H1 (cell line): ENCODE data around the gene UBR7. TPM values are rescaled to one million over a fixed set of nuclear protein-coding genes. Genes with fewer than 3 reads are reported as not detected.
"Not testable (repeated sequence)": the region's sequence is repeated elsewhere in the genome, so short reads cannot be mapped to it uniquely, and the experiment has no call there.

ENCODE experiments used
- CTCF ChIA-PET: fragments of 300-600 bp; sonication (Branson Sonifier 250); formaldehyde crosslinking; loops from one replicate; lab custom pipeline; 2021; ENCODE audit not compliant: partially characterized antibody; lab: Charles Lee
- POLR2A ChIA-PET: fragments of 300-600 bp; sonication (Branson Sonifier 250); formaldehyde crosslinking; loops from one replicate; lab custom pipeline; 2021; ENCODE audit warnings: inconsistent platforms; ENCODE audit not compliant: partially characterized antibody; lab: Charles Lee
- DNase-seq, 2 experiments: peaks; one replicate each; pipeline versions ENCODE4 v3.0.0 to v3.0.0-alpha.2; 2010 to 2022; ENCODE audit warnings: low spot score in 2 of 2, low read depth in 1 of 2, mixed read lengths in 1 of 2
- FAIRE-seq: peaks from 2 replicates; lab custom pipeline; 2011; peaks lifted over from hg19 to GRCh38; lab: Jason Lieb, UNC
- H2AFZ ChIP-seq: 2 replicates; pipeline ENCODE4 v1.8.1; 2012; ENCODE audit warnings: low read length, inconsistent platforms
- H2AK5ac ChIP-seq: 2 replicates; pipeline ENCODE4 v1.6.1; 2013; ENCODE audit warnings: low read depth, low read length
- H2BK120ac ChIP-seq: replicated peaks from 2 replicates; pipeline ENCODE3; 2013; ENCODE audit warnings: low read depth, low read length, inconsistent platforms
- H2BK12ac ChIP-seq: 2 replicates; pipeline ENCODE4 v1.6.1; 2013; ENCODE audit warnings: low read depth, low read length
- H2BK15ac ChIP-seq: 2 replicates; pipeline ENCODE4 v1.6.1; 2013; ENCODE audit warnings: low read length
- H2BK20ac ChIP-seq: 2 replicates; pipeline ENCODE4 v1.6.1; 2013; ENCODE audit warnings: low read length
- H2BK5ac ChIP-seq: 2 replicates; pipeline ENCODE4 v1.6.1; 2013; ENCODE audit warnings: low read depth, low read length
- H3K14ac ChIP-seq: 2 replicates; pipeline ENCODE4 v1.6.1; 2013; ENCODE audit warnings: inconsistent platforms; ENCODE audit not compliant: insufficient read length
- H3K18ac ChIP-seq: 2 replicates; pipeline ENCODE4 v1.6.1; 2013; ENCODE audit warnings: low read length; ENCODE audit errors: extremely low read depth
- H3K23ac ChIP-seq: 2 replicates; pipeline ENCODE4 v1.6.1; 2013; ENCODE audit warnings: inconsistent platforms; ENCODE audit not compliant: insufficient read length
- H3K23me2 ChIP-seq: 2 replicates; pipeline ENCODE4 v1.6.1; 2013; ENCODE audit warnings: low read depth, low read length
- H3K27ac ChIP-seq: 2 replicates; pipeline ENCODE4 v1.6.1; 2011; ENCODE audit warnings: low read depth, low read length, inconsistent platforms
- H3K27me3 ChIP-seq, 4 experiments: replicated peaks in 1 of 4; 1 replicate in 1 of 4; 2 replicates in 3 of 4; pipeline versions ENCODE4 v1.6.1 to v1.8.1; 2011 to 2013; ENCODE audit warnings: low read length in 3 of 4, mild to moderate bottlenecking in 3 of 4, inconsistent platforms in 2 of 4, mixed read lengths in 2 of 4, moderate library complexity in 1 of 4; ENCODE audit not compliant: control insufficient read depth in 3 of 4, insufficient read depth in 3 of 4; ENCODE audit errors: extremely low read depth in 1 of 4
- H3K36me3 ChIP-seq, 4 experiments: 2 replicates each; pipeline versions ENCODE4 v1.6.1 to v1.8.1; 2011 to 2013; ENCODE audit warnings: mild to moderate bottlenecking in 4 of 4, low read length in 3 of 4, moderate library complexity in 2 of 4, control low read depth in 1 of 4, inconsistent platforms in 1 of 4; ENCODE audit not compliant: insufficient read depth in 4 of 4, control insufficient read depth in 2 of 4
- H3K4ac ChIP-seq: replicated peaks from 2 replicates; pipeline ENCODE3; 2013; ENCODE audit warnings: low read length, low read depth, mixed read lengths, inconsistent platforms; ENCODE audit not compliant: insufficient read length
- H3K4me1 ChIP-seq, 4 experiments: replicated peaks in 1 of 4; 1 replicate in 1 of 4; 2 replicates in 3 of 4; pipeline versions ENCODE4 v1.6.1 to v1.8.1; 2011 to 2013; ENCODE audit warnings: low read length in 3 of 4, inconsistent platforms in 2 of 4, mixed read lengths in 1 of 4; ENCODE audit not compliant: insufficient read depth in 4 of 4, control insufficient read depth in 3 of 4
- H3K4me2 ChIP-seq, 2 experiments: 2 replicates each; pipeline versions ENCODE4 v1.6.1 to v1.8.1; 2011 to 2013; ENCODE audit warnings: low read depth in 2 of 2, low read length in 2 of 2, control low read depth in 1 of 2, inconsistent platforms in 1 of 2, mild to moderate bottlenecking in 1 of 2; ENCODE audit not compliant: insufficient read depth in 1 of 2
- H3K4me3 ChIP-seq, 4 experiments: fragments of 200-600, 300-600 bp in 1 of 4; sonication (generic), shearing (Covaris generic), sonication (Bioruptor Twin) in 1 of 4; 2 replicates each; pipeline versions ENCODE4 v1.5.1 to v1.8.1; 2011 to 2016; ENCODE audit warnings: low read length in 4 of 4, low read depth in 3 of 4, control low read depth in 2 of 4, inconsistent platforms in 2 of 4, mild to moderate bottlenecking in 2 of 4, mixed read lengths in 1 of 4, moderate library complexity in 1 of 4; ENCODE audit not compliant: insufficient read depth in 2 of 4; ENCODE audit errors: extremely low read depth in 1 of 4
- H3K56ac ChIP-seq: replicated peaks from 2 replicates; pipeline ENCODE3; 2013; ENCODE audit warnings: low read depth, mild to moderate bottlenecking, mixed read lengths, low read length, inconsistent platforms; ENCODE audit not compliant: insufficient read length
- H3K79me1 ChIP-seq: 2 replicates; pipeline ENCODE4 v1.6.1; 2013; ENCODE audit warnings: low read depth, low read length, control low read depth
- H3K79me2 ChIP-seq, 2 experiments: 2 replicates each; pipeline versions ENCODE4 v1.6.1 to v1.8.1; 2012 to 2013; ENCODE audit warnings: low read length in 2 of 2, mild to moderate bottlenecking in 2 of 2, inconsistent platforms in 1 of 2; ENCODE audit not compliant: insufficient read depth in 2 of 2, control insufficient read depth in 1 of 2
- H3K9ac ChIP-seq, 4 experiments: replicated peaks in 1 of 4; 1 replicate in 1 of 4; 2 replicates in 3 of 4; pipeline versions ENCODE4 v1.6.1 to v1.8.1; 2011 to 2013; ENCODE audit warnings: low read depth in 3 of 4, low read length in 3 of 4, control low read depth in 2 of 4, mild to moderate bottlenecking in 2 of 4, moderate library complexity in 2 of 4, inconsistent platforms in 1 of 4; ENCODE audit errors: extremely low read depth in 1 of 4
- H3K9me3 ChIP-seq, 2 experiments: 2 replicates each; pipeline versions ENCODE4 v1.6.1 to v1.8.1; 2012 to 2013; ENCODE audit warnings: mild to moderate bottlenecking in 2 of 2, moderate library complexity in 2 of 2, control low read depth in 1 of 2, inconsistent platforms in 1 of 2, low read depth in 1 of 2, low read length in 1 of 2, mixed read lengths in 1 of 2; ENCODE audit not compliant: insufficient read depth in 2 of 2
- H4K20me1 ChIP-seq, 2 experiments: replicated peaks in 1 of 2; 2 replicates each; pipeline versions ENCODE3 to v1.8.1; 2011 to 2013; ENCODE audit warnings: inconsistent platforms in 2 of 2, low read length in 2 of 2, mild to moderate bottlenecking in 1 of 2; ENCODE audit not compliant: insufficient read depth in 2 of 2, control insufficient read depth in 1 of 2
- H4K5ac ChIP-seq: 2 replicates; pipeline ENCODE4 v1.6.1; 2013; ENCODE audit warnings: low read length, low read depth, mixed read lengths, inconsistent platforms; ENCODE audit not compliant: insufficient read length
- H4K8ac ChIP-seq: 2 replicates; pipeline ENCODE4 v1.8.0; 2013; ENCODE audit warnings: mild to moderate bottlenecking, moderate library complexity, low read length, inconsistent platforms; ENCODE audit not compliant: insufficient read depth; ENCODE audit errors: extremely low read depth
- H4K91ac ChIP-seq: replicated peaks from 2 replicates; pipeline ENCODE3; 2013; ENCODE audit warnings: low read length, mixed read lengths, inconsistent platforms; ENCODE audit not compliant: insufficient read length
- WGBS, 2 experiments: shearing (Covaris generic) in 1 of 2; methylation state at CpG; one replicate each; pipeline versions ENCODE4 v1.1.6 to v1.1.7; 2013 to 2015; ENCODE audit warnings: low lambda C conversion rate in 2 of 2, mixed read lengths in 2 of 2, inconsistent platforms in 1 of 2, low coverage in 1 of 2, missing lambda C conversion rate in 1 of 2; ENCODE audit not compliant: insufficient replicate concordance in 2 of 2, insufficient coverage in 1 of 2, insufficient read length in 1 of 2; ENCODE audit errors: extremely low coverage in 1 of 2, missing lambda C conversion rate in 1 of 2; 5-methylcytosine and 5-hydroxymethylcytosine counted together
- polyA plus RNA-seq, 7 experiments: library from polyadenylated mRNA; depleted of rRNA in 3 of 7; stranded (reverse) in 5 of 7; unstranded in 2 of 7; fragments of >200 nt in 5 of 7; fragments of 200-250 nt in 2 of 7; gene quantifications; 1 replicate in 5 of 7; 2 replicates in 1 of 7; 4 replicates in 1 of 7; pipeline versions ENCODE4 v1.2.1 to v1.2.3, GENCODE V29; 2011 to 2013; ENCODE audit warnings: missing spikeins in 2 of 7, mixed read lengths in 2 of 7
- total RNA-seq: library from RNA; stranded (reverse); fragmentation: NEBNext Ultra II Directional; extraction: Animal tissue kit (Norgen Biotek cat#: 25700); gene quantifications from 2 replicates; pipeline ENCODE4 v1.2.1, GENCODE V29; 2021

The UBR7 gene
- total and polyA plus RNA-seq, 2 of the 8 experiments (the other 6 are each of a cell fraction or from before 2014, with no cell fraction given) = 20.1 to 28.4 TPM

GRCh38 chr14:93168610-93169009, 38.4 kb upstream of the UBR7 start:
- DNase-seq, H3K4me1 ChIP-seq, H3K23me2 ChIP-seq, H3K18ac ChIP-seq, H2AK5ac ChIP-seq, H3K79me2 ChIP-seq, H3K27ac ChIP-seq, H2AFZ ChIP-seq, H2BK5ac ChIP-seq, H3K23ac ChIP-seq, H3K79me1 ChIP-seq, POLR2A ChIA-PET, H2BK20ac ChIP-seq, H4K20me1 ChIP-seq, H2BK120ac ChIP-seq, H3K14ac ChIP-seq, H3K9me3 ChIP-seq, FAIRE-seq, H3K4me2 ChIP-seq, H3K4ac ChIP-seq, H2BK12ac ChIP-seq, H4K5ac ChIP-seq, H3K56ac ChIP-seq, H3K36me3 ChIP-seq, H2BK15ac ChIP-seq, H3K27me3 ChIP-seq, H3K9ac ChIP-seq, H3K4me3 ChIP-seq, H4K8ac ChIP-seq, H4K91ac ChIP-seq: not testable (repeated sequence)
- CTCF ChIA-PET = interaction anchor here (0.6 to 3.0 kb wide), 6 partner anchors 10 to 217 kb away, joined by 3 to 28 read pairs (median 4); no protein-coding TSS in a partner anchor
- WGBS, 2 experiments = 91% methylated on average over 7 of the region's 9 CpGs; no CpG with 5 or more reads in 1 of the 2 experiments

- not testable (repeated sequence) for H3K23me2 ChIP-seq, H3K79me2 ChIP-seq, H3K14ac ChIP-seq, H2BK12ac ChIP-seq, H3K79me1 ChIP-seq, H3K27ac ChIP-seq, DNase-seq, H4K91ac ChIP-seq, H3K36me3 ChIP-seq, H3K4me1 ChIP-seq, H3K56ac ChIP-seq, H3K4me2 ChIP-seq, H2AK5ac ChIP-seq, H4K8ac ChIP-seq, H3K27me3 ChIP-seq, H2AFZ ChIP-seq, H3K23ac ChIP-seq, H2BK5ac ChIP-seq, FAIRE-seq, H2BK120ac ChIP-seq, H3K18ac ChIP-seq, H4K20me1 ChIP-seq, H2BK15ac ChIP-seq, H3K9me3 ChIP-seq, H3K4ac ChIP-seq, H2BK20ac ChIP-seq, H3K4me3 ChIP-seq, H4K5ac ChIP-seq, H3K9ac ChIP-seq
- ChIA-PET POLR2A (interaction anchor here (0.6 to 0.9 kb wide), 3 partner anchors 15 to 763 kb away, joined by 3 read pairs; partner anchors contain the start of genes LYSET and MOAP1), CTCF (interaction anchor here (0.6 to 11.0 kb wide), 9 partner anchors 9 to 1090 kb away, joined by 3 to 48 read pairs (median 4); no protein-coding TSS in a partner anchor)
- WGBS, 2 experiments = 95% methylated on average over 6 of the region's 6 CpGs; no CpG with 5 or more reads in 1 of the 2 experiments
Observed at GRCh38 chr14:93169619-93170018, 37.4 kb upstream of the UBR7 start.
